Fibroblast of lung (primary cell): ENCODE results near the gene MTERF4. TPM values are rescaled to one million over a fixed set of nuclear protein-coding genes. Genes with fewer than 3 reads are reported as not detected.

Experiments
- DNase-seq, 2 donors: peaks; one replicate each; pipeline versions ENCODE4 v3.0.0 to v3.0.0-alpha.2; 2010; ENCODE audit warnings: low read depth in 2 of 2
- H2AFZ ChIP-seq: 2 replicates; pipeline ENCODE4 v1.5.1; 2012; ENCODE audit warnings: low read length, control low read depth, inconsistent platforms
- H3K27ac ChIP-seq: 2 replicates; pipeline ENCODE4 v1.5.1; 2011; ENCODE audit warnings: low read length, control low read depth; ENCODE audit not compliant: insufficient read depth
- H3K27me3 ChIP-seq: 2 replicates; pipeline ENCODE4 v1.5.1; 2011; ENCODE audit warnings: mild to moderate bottlenecking, low read length; ENCODE audit not compliant: control insufficient read depth, insufficient read depth
- H3K36me3 ChIP-seq: 2 replicates; pipeline ENCODE4 v1.5.1; 2011; ENCODE audit warnings: low read length; ENCODE audit not compliant: control insufficient read depth, insufficient read depth
- H3K4me1 ChIP-seq: 2 replicates; pipeline ENCODE4 v1.5.1; 2011; ENCODE audit warnings: low read length; ENCODE audit not compliant: control insufficient read depth, insufficient read depth; ENCODE audit errors: extremely low read depth
- H3K4me2 ChIP-seq: 2 replicates; pipeline ENCODE4 v1.5.1; 2011; ENCODE audit warnings: low read length, control low read depth; ENCODE audit not compliant: insufficient read depth; ENCODE audit errors: extremely low read depth
- H3K4me3 ChIP-seq, 4 experiments: fragments of 200-600 bp in 1 of 4; sonication (generic) in 1 of 4; replicated peaks in 1 of 4; 2 replicates each; pipeline ENCODE4 v1.5.1; 2011 to 2016; ENCODE audit warnings: low read length in 4 of 4, low read depth in 3 of 4, mild to moderate bottlenecking in 3 of 4, control low read depth in 2 of 4, inconsistent platforms in 1 of 4, mixed read lengths in 1 of 4; ENCODE audit not compliant: insufficient read depth in 1 of 4; ENCODE audit errors: control extremely low read depth in 1 of 4
- H3K79me2 ChIP-seq: 2 replicates; pipeline ENCODE4 v1.5.1; 2012; ENCODE audit warnings: mild to moderate bottlenecking, low read length, inconsistent platforms; ENCODE audit not compliant: control insufficient read depth, insufficient read depth
- H3K9ac ChIP-seq: 2 replicates; pipeline ENCODE4 v1.5.1; 2011; ENCODE audit warnings: mild to moderate bottlenecking, low read length, control low read depth; ENCODE audit not compliant: insufficient read depth
- H3K9me3 ChIP-seq: 2 replicates; pipeline ENCODE4 v1.5.1; 2012; ENCODE audit warnings: low read depth, low read length; ENCODE audit not compliant: control insufficient read depth, insufficient read depth
- H4K20me1 ChIP-seq: 2 replicates; pipeline ENCODE4 v1.5.1; 2011; ENCODE audit warnings: low read length; ENCODE audit not compliant: control insufficient read depth, insufficient read depth; ENCODE audit errors: extremely low read depth
- EZH2 ChIP-seq: IDR thresholded peaks from 2 replicates; pipeline ENCODE4 v1.5.1; 2012; ENCODE audit warnings: low read length, control low read depth, mild to moderate bottlenecking; ENCODE audit errors: missing control alignments
- polyA plus RNA-seq, 2 donors: library from polyadenylated mRNA; depleted of rRNA in 1 of 2; stranded (reverse) in 1 of 2; unstranded in 1 of 2; fragments of >200 nt; gene quantifications; 2 replicates each; pipeline ENCODE4 v1.2.1, GENCODE V29; 2011 to 2012; ENCODE audit warnings: missing spikeins in 1 of 2
- total RNA-seq: library from RNA; depleted of rRNA; stranded (reverse); fragments of >200 nt; gene quantifications from 2 replicates; pipeline ENCODE4 v1.2.1, GENCODE V29; 2014
- TF ChIP-seq, protein P1 (sequence below), 2 donors: IDR thresholded peaks in 1 of 2; conservative IDR thresholded peaks in 1 of 2; 1 replicate in 1 of 2; 2 replicates in 1 of 2; pipeline ENCODE4 v1.5.1; 2011 to 2012; ENCODE audit warnings: low read length in 2 of 2, control low read depth in 1 of 2, inconsistent platforms in 1 of 2, low read depth in 1 of 2, mild to moderate bottlenecking in 1 of 2

MTERF4 gene
- total and polyA plus RNA-seq, 2 donors (not counting 1 experiment from before 2014, with no cell fraction given): 31.7 to 35.5 TPM

DNA sequence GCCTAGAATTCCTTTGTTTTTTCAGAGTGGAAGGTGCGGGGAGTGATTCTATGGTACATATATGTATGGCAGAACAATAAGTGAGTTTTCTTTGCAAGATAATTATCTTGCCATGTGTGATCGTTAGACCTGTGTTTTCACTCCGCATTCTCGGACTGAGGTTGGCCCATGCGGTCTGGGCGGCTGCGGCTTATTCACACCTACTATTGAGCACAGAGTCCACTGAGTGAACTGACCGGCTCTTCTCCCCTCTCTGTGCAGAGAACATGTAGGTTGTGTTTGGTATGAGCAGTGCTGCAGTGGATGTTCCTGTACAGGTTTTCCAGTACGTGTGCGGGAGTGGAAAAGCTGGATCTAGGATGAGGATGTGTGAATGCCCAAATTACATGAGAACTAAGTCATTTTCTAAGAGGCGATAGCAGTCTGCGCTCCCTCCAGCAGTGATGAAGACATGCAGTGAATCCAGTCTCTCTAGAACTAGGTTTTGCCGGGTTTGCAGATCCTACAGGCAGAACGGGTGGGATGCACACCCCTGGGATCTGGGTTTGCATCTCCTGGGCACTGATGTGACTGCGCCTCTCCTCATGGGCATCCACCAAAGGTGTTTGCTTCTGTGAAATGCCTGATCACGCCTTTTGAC is 27.1 kb downstream of the MTERF4 start:
- H3K4me1 ChIP-seq: no peaks in the 10 kb centered on the region
- no peak for DNase-seq
- no peak overlapping the region for H3K4me2 ChIP-seq
- no peaks in the 10 kb centered on the region for H3K79me2 ChIP-seq
- no peak overlapping the region for H3K27ac ChIP-seq
- no peak overlapping the region for H3K9ac ChIP-seq
- H3K4me3 ChIP-seq: no peak overlapping the region
- H3K9me3 ChIP-seq: no peaks in the 10 kb centered on the region
- no peaks in the 10 kb centered on the region for H3K27me3 ChIP-seq
- H2AFZ ChIP-seq: no peak overlapping the region
- TF ChIP-seq EZH2: no peak
- TF ChIP-seq, protein P1, sequence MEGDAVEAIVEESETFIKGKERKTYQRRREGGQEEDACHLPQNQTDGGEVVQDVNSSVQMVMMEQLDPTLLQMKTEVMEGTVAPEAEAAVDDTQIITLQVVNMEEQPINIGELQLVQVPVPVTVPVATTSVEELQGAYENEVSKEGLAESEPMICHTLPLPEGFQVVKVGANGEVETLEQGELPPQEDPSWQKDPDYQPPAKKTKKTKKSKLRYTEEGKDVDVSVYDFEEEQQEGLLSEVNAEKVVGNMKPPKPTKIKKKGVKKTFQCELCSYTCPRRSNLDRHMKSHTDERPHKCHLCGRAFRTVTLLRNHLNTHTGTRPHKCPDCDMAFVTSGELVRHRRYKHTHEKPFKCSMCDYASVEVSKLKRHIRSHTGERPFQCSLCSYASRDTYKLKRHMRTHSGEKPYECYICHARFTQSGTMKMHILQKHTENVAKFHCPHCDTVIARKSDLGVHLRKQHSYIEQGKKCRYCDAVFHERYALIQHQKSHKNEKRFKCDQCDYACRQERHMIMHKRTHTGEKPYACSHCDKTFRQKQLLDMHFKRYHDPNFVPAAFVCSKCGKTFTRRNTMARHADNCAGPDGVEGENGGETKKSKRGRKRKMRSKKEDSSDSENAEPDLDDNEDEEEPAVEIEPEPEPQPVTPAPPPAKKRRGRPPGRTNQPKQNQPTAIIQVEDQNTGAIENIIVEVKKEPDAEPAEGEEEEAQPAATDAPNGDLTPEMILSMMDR (conservative IDR thresholded peaks at IDR 0.05 in 1 of 2, IDR thresholded peaks at IDR 0.05 in 1 of 2; ENCODE audit: low read depth in 1 of 2, low read length in 2 of 2): no peak
- no peaks in the 10 kb centered on the region for H4K20me1 ChIP-seq
- peaks cover 12% of the 10 kb centered on the region for H3K36me3 ChIP-seq

DNA sequence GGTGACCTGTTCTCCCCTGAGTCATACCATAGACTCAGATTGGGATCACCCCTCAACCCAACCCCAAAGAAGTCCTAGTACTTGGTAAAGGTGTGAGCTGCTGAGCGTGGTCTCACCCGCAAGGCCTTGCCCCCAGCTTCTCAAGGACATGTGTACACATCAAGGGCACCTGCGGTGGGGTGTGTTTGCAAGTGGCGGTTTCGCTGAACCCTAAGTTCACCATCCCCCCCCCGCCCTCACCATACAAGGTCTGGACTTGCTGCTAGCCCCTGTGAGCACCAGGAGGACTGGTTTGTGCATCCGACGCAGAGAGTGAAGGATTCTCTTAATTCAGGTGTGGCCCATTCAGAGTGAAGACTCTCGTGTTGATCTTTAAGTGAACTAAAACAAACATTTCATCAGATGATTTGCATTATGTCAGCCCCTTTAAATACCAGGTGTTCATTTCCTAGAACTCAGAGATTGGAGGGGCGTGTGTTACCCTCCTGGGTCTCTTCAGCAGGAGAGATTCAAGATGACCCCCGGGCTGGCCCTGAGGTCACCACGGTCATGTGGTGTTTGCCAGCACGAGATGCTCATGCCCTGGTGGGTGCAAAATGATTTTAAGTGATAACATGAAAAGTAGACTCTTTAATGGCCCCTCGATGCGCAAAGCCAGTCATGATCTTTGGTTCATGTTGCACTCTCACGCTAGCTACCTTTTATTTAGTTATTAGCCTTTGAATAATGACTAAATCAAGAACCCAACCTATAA is 27.8 kb downstream of the MTERF4 start:
- no peaks in the 10 kb centered on the region for H4K20me1 ChIP-seq
- H2AFZ ChIP-seq: no peak overlapping the region
- no peak overlapping the region for H3K27ac ChIP-seq
- no peaks in the 10 kb centered on the region for H3K79me2 ChIP-seq
- H3K27me3 ChIP-seq: no peaks in the 10 kb centered on the region
- H3K4me3 ChIP-seq: no peak overlapping the region
- peaks cover 12% of the 10 kb centered on the region for H3K36me3 ChIP-seq
- no peak for DNase-seq
- no peaks in the 10 kb centered on the region for H3K9me3 ChIP-seq
- no peak overlapping the region for H3K4me2 ChIP-seq
- no peak for TF ChIP-seq EZH2
- TF ChIP-seq, protein P1 (conservative IDR thresholded peaks at IDR 0.05 in 1 of 2, IDR thresholded peaks at IDR 0.05 in 1 of 2; ENCODE audit: low read depth in 1 of 2, low read length in 2 of 2): no peak
- no peaks in the 10 kb centered on the region for H3K4me1 ChIP-seq
- no peak overlapping the region for H3K9ac ChIP-seq

DNA sequence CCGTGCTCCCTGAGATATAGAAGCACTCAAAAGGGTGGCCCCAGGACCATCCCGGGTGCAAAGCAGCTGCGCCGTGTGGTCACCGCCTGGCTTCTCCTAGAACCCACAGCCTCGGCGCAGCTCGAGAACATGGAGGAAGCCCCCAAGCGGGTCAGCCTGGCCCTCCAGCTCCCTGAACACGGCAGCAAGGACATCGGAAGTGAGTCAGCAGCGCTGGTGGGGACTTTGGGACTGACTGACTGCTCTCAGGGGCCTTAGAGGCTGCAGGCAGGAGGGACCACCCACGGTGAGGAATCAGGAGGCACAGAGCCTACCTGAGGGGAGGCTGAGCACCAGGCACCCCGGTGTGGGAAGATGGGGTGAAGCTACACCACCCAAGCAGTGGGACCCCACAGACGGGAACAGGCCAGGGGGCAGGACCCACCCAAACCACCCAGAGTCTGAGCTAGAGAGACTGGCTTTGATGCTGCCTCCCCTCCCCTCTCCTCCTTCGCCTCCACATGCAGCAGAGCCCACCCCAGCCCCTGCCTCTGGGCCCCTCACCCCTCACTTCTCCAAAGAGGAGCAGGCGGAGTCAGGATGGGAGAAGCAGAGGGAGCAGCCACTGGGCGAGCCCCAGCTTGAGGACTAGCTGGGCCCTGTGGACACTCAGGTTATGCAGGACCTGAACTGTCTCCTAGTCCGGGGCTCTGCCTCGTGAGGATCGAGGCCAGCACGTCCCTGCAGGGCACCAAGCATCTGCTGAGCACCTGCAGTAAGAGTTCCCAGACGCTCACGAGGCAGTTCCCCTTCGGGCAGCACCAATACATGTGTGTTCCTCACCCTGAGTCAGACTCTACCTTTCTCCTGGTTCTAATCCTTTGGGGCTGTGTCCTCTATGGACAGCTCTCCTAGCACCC is 28.7 kb downstream of the MTERF4 start:
- no peak for DNase-seq
- peaks cover 14% of the 10 kb centered on the region for H3K36me3 ChIP-seq
- no peak overlapping the region for H3K27ac ChIP-seq
- H3K27me3 ChIP-seq: no peaks in the 10 kb centered on the region
- H3K9me3 ChIP-seq: no peaks in the 10 kb centered on the region
- no peaks in the 10 kb centered on the region for H4K20me1 ChIP-seq
- H3K4me2 ChIP-seq: no peak overlapping the region
- no peak overlapping the region for H2AFZ ChIP-seq
- H3K4me1 ChIP-seq: no peaks in the 10 kb centered on the region
- TF ChIP-seq, protein P1 (conservative IDR thresholded peaks at IDR 0.05 in 1 of 2, IDR thresholded peaks at IDR 0.05 in 1 of 2; ENCODE audit: low read depth in 1 of 2, low read length in 2 of 2): no peak
- TF ChIP-seq EZH2: no peak
- H3K9ac ChIP-seq: no peak overlapping the region
- H3K4me3 ChIP-seq: no peak overlapping the region
- no peaks in the 10 kb centered on the region for H3K79me2 ChIP-seq
